HEK293 (cell line): ENCODE measurements around the gene ZNF668.
A peak's percentile ranks its signal among the peaks of the same experiment; 100 is the strongest.

Experiments used
- CTCF ChIA-PET: fragments of 350-600 bp; formaldehyde crosslinking; extraction: SDS; loops from one replicate; lab custom pipeline; 2021; ENCODE audit warnings: antibody characterized with exemption; lab: Yijun Ruan, JAX
- POLR2A ChIA-PET: fragments of 300-600 bp; formaldehyde crosslinking; extraction: SDS; loops from one replicate; lab custom pipeline; 2020; ENCODE audit warnings: antibody characterized with exemption, inconsistent platforms; lab: Yijun Ruan, JAX
- H3K27ac ChIP-seq: fragments of 200-500 bp; sonication (Bioruptor generic); 2 replicates; pipeline ENCODE4 v1.5.1; 2014; ENCODE audit warnings: low read depth, low read length, control low read depth, inconsistent platforms; ENCODE audit errors: extremely low read depth
- H3K36me3 ChIP-seq, 2 experiments: fragments of 200-500 bp in 1 of 2; sonication (Bioruptor generic) in 1 of 2; 1 replicate in 1 of 2; 2 replicates in 1 of 2; pipeline ENCODE4 v1.5.1; 2014 to 2017; ENCODE audit warnings: inconsistent platforms in 2 of 2, low read length in 2 of 2; ENCODE audit not compliant: control insufficient read depth in 2 of 2, insufficient read depth in 1 of 2
- H3K4me1 ChIP-seq: fragments of 200-500 bp; sonication (Bioruptor generic); 2 replicates; pipeline ENCODE4 v1.5.1; 2014; ENCODE audit warnings: mild to moderate bottlenecking, low read length, inconsistent platforms; ENCODE audit not compliant: control insufficient read depth, insufficient read depth
- H3K4me3 ChIP-seq: 2 replicates; pipeline ENCODE4 v1.5.1; 2011; ENCODE audit warnings: low read depth, mild to moderate bottlenecking, control low read depth, low read length, moderate library complexity
- H3K9me3 ChIP-seq: fragments of 200-500 bp; sonication (Bioruptor generic); 2 replicates; pipeline ENCODE4 v1.5.1; 2014; ENCODE audit warnings: low read depth, low read length, inconsistent platforms; ENCODE audit not compliant: control insufficient read depth, insufficient read depth
- GLIS1 ChIP-seq: fragments of 450-650 bp; formaldehyde crosslinking; IDR thresholded peaks from 2 replicates; pipeline ENCODE4 v1.5.1; 2016; ENCODE audit warnings: missing biosample characterization, missing genetic modification characterization
- KLF1 ChIP-seq: fragments of 450-650 bp; formaldehyde crosslinking; IDR thresholded peaks from 2 replicates; pipeline ENCODE4 v1.5.1; 2016; ENCODE audit warnings: missing biosample characterization, missing genetic modification characterization
- SP2 ChIP-seq: fragments of 450-650 bp; formaldehyde crosslinking; IDR thresholded peaks from 2 replicates; pipeline ENCODE4 v1.5.1; 2016; ENCODE audit warnings: missing biosample characterization, missing genetic modification characterization
- ZFP37 ChIP-seq: fragments of 450-650 bp; formaldehyde crosslinking; IDR thresholded peaks from 2 replicates; pipeline ENCODE4 v1.5.1; 2016; ENCODE audit warnings: missing biosample characterization, missing genetic modification characterization
- ZIC2 ChIP-seq: fragments of 450-650 bp; formaldehyde crosslinking; IDR thresholded peaks from 2 replicates; pipeline ENCODE4 v1.5.1; 2016; ENCODE audit warnings: missing biosample characterization, missing genetic modification characterization
- ZNF10 ChIP-seq: fragments of 450-650 bp; formaldehyde crosslinking; IDR thresholded peaks from 2 replicates; pipeline ENCODE4 v1.5.1; 2017; ENCODE audit warnings: missing biosample characterization, missing genetic modification characterization
- ZNF112 ChIP-seq: fragments of 450-650 bp; formaldehyde crosslinking; IDR thresholded peaks from 2 replicates; pipeline ENCODE4 v1.5.0; 2017; ENCODE audit warnings: missing biosample characterization, missing genetic modification characterization
- ZNF132 ChIP-seq: fragments of 450-650 bp; formaldehyde crosslinking; IDR thresholded peaks from 2 replicates; pipeline ENCODE4 v1.5.1; 2017; ENCODE audit warnings: missing biosample characterization, missing genetic modification characterization, borderline replicate concordance
- ZNF2 ChIP-seq: fragments of 450-650 bp; formaldehyde crosslinking; IDR thresholded peaks from 2 replicates; pipeline ENCODE4 v1.5.1; 2016; ENCODE audit warnings: missing biosample characterization, missing genetic modification characterization
- ZNF274 ChIP-seq, 2 experiments: fragments of 200-500 bp in 1 of 2; fragments of 450-650 bp in 1 of 2; sonication (Bioruptor generic) in 1 of 2; formaldehyde crosslinking in 1 of 2; IDR thresholded peaks; 2 replicates each; pipeline versions ENCODE4 v1.5.1 to v1.6.1; 2014 to 2016; ENCODE audit warnings: borderline replicate concordance in 1 of 2, inconsistent platforms in 1 of 2, low read length in 1 of 2, missing biosample characterization in 1 of 2, missing genetic modification characterization in 1 of 2
- ZNF311 ChIP-seq: fragments of 450-650 bp; formaldehyde crosslinking; IDR thresholded peaks from 2 replicates; pipeline ENCODE4 v1.5.1; 2017; ENCODE audit warnings: missing biosample characterization, missing genetic modification characterization, borderline replicate concordance
- ZNF560 ChIP-seq: fragments of 450-650 bp; formaldehyde crosslinking; IDR thresholded peaks from 2 replicates; pipeline ENCODE4 v1.5.1; 2017; ENCODE audit warnings: missing biosample characterization, missing genetic modification characterization, borderline replicate concordance
- ZNF600 ChIP-seq: fragments of 450-650 bp; formaldehyde crosslinking; IDR thresholded peaks from 2 replicates; pipeline ENCODE4 v1.5.1; 2016; ENCODE audit warnings: missing biosample characterization, missing genetic modification characterization
- TF ChIP-seq, protein P1 (sequence below): fragments of 450-650 bp; formaldehyde crosslinking; IDR thresholded peaks from 2 replicates; pipeline ENCODE4 v1.5.1; 2016; ENCODE audit warnings: missing biosample characterization, missing genetic modification characterization
- TF ChIP-seq, protein P2 (sequence below): fragments of 450-650 bp; formaldehyde crosslinking; IDR thresholded peaks from 2 replicates; pipeline ENCODE4 v1.5.1; 2016; ENCODE audit warnings: missing biosample characterization, missing genetic modification characterization
- TF ChIP-seq, protein P3 (sequence below): fragments of 450-650 bp; formaldehyde crosslinking; IDR thresholded peaks from 2 replicates; pipeline ENCODE4 v1.5.1; 2016; ENCODE audit warnings: missing biosample characterization, missing genetic modification characterization
- TF ChIP-seq, protein P4 (sequence below): fragments of 450-650 bp; IDR thresholded peaks from 2 replicates; pipeline ENCODE4 v1.5.1; 2018; ENCODE audit warnings: missing biosample characterization, mild to moderate bottlenecking, missing genetic modification characterization

The ZNF668 gene

DNA sequence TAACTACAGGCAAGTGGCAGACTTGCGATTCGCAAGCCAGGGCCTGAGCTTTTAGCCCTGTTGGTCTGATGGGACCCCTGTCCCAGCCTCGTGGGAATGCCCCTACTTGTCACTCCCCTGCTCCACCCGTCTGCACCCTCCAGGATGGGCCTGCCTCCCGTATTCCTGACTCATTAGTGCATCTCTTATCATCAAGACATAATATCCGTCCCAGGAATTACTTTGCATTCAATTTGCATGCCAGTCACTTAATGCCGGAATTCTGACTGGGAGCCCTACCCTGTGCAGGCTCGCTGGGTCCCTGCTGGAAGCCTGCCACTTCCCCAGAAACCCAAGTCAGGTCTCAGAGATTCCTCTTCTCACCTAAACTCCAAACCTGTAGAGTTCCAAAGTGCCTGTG is 11.4 kb upstream of the ZNF668 start:
- ChIA-PET POLR2A (interaction anchor here (0.7 to 2.7 kb wide), 4 partner anchors 8 to 89 kb away, joined by 3 to 12 read pairs (median 9); partner anchors contain the start of genes KAT8, ZNF646 and ZNF668), CTCF (no interaction called here)
- H3K27ac ChIP-seq, result no peak overlapping the region
- H3K4me3 ChIP-seq, result no peak overlapping the region
- H3K4me1 ChIP-seq, result no peaks in the 10 kb centered on the region
- TF ChIP-seq ZNF600 (0 out of 2 replicates have a peak, but pooled peaks have one; percentile 13), ZNF2 (no peak), KLF1 (tag by site-specific recombination) (peak; percentile 79)
- TF ChIP-seq, protein P1, sequence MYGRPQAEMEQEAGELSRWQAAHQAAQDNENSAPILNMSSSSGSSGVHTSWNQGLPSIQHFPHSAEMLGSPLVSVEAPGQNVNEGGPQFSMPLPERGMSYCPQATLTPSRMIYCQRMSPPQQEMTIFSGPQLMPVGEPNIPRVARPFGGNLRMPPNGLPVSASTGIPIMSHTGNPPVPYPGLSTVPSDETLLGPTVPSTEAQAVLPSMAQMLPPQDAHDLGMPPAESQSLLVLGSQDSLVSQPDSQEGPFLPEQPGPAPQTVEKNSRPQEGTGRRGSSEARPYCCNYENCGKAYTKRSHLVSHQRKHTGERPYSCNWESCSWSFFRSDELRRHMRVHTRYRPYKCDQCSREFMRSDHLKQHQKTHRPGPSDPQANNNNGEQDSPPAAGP (tag by site-specific recombination), result peak; percentile 32; the same call in 1 of the 2 replicates
- H3K36me3 ChIP-seq, result peaks cover 0 to 59% of the 10 kb centered on the region in 2 experiments; a peak in 2 of 3 replicates
- no peaks in the 10 kb centered on the region for H3K9me3 ChIP-seq

DNA sequence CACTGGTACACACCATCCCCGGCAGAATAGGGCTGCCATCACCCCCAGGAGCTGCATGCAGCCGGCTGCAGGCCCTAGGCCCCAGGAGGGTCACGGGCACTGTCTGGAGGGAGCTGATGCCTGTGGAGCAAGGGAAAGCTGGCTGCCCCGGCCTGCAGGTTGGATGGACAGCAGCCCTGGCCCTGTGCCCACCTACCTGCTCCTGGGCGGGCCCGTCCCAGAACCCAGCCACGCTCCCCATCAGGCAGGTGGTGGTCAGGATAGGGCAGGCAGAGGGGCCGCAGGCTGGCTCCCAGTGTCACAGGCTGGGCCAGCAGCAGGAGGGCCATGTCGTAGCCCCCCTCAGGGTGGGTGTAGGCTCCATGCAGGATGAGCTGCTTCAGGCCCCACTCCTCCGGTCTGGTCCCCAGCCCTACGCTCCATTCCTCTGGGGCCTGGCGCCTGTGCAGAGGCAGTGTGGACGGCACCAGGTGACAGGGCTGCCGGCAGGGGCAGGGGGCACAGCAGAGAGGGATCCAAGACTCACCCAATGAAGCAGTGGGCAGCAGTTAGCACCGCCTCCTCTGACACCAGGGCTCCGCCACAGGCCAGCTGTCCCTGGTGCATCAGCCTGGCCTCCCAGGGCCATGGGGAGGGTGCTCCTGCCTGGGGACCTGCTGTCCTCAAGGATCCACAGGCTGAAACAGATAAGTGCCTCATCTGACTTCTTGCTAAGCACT is 10.7 kb upstream of the ZNF668 start:
- POLR2A ChIA-PET, result interaction anchor here (1.3 to 2.7 kb wide), 4 partner anchors 9 to 33 kb away, joined by 3 to 12 read pairs (median 9); partner anchors contain the start of genes KAT8, ZNF646 and ZNF668
- H3K4me1 ChIP-seq, result no peaks in the 10 kb centered on the region
- TF ChIP-seq, protein P2, sequence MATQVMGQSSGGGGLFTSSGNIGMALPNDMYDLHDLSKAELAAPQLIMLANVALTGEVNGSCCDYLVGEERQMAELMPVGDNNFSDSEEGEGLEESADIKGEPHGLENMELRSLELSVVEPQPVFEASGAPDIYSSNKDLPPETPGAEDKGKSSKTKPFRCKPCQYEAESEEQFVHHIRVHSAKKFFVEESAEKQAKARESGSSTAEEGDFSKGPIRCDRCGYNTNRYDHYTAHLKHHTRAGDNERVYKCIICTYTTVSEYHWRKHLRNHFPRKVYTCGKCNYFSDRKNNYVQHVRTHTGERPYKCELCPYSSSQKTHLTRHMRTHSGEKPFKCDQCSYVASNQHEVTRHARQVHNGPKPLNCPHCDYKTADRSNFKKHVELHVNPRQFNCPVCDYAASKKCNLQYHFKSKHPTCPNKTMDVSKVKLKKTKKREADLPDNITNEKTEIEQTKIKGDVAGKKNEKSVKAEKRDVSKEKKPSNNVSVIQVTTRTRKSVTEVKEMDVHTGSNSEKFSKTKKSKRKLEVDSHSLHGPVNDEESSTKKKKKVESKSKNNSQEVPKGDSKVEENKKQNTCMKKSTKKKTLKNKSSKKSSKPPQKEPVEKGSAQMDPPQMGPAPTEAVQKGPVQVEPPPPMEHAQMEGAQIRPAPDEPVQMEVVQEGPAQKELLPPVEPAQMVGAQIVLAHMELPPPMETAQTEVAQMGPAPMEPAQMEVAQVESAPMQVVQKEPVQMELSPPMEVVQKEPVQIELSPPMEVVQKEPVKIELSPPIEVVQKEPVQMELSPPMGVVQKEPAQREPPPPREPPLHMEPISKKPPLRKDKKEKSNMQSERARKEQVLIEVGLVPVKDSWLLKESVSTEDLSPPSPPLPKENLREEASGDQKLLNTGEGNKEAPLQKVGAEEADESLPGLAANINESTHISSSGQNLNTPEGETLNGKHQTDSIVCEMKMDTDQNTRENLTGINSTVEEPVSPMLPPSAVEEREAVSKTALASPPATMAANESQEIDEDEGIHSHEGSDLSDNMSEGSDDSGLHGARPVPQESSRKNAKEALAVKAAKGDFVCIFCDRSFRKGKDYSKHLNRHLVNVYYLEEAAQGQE (tag by site-specific recombination), result peak; percentile 38; the same call in 1 of the 2 replicates
- TF ChIP-seq ZNF10 (tag by site-specific recombination) (no peak), GLIS1 (tag by site-specific recombination) (peak; percentile 16; the same call in 1 of the 2 replicates), ZIC2 (tag by site-specific recombination) (peak; percentile 56)
- TF ChIP-seq, protein P3, sequence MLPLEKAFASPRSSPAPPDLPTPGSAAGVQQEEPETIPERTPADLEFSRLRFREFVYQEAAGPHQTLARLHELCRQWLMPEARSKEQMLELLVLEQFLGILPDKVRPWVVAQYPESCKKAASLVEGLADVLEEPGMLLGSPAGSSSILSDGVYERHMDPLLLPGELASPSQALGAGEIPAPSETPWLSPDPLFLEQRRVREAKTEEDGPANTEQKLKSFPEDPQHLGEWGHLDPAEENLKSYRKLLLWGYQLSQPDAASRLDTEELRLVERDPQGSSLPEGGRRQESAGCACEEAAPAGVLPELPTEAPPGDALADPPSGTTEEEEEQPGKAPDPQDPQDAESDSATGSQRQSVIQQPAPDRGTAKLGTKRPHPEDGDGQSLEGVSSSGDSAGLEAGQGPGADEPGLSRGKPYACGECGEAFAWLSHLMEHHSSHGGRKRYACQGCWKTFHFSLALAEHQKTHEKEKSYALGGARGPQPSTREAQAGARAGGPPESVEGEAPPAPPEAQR (tag by site-specific recombination), result no peak
- H3K36me3 ChIP-seq, result peaks cover 0 to 59% of the 10 kb centered on the region in 2 experiments; a peak in 2 of 3 replicates
- no peaks in the 10 kb centered on the region for H3K9me3 ChIP-seq
- CTCF ChIA-PET, result interaction anchor here (0.6 kb wide), 1 partner anchor 57 kb away, joined by 3 read pairs; no protein-coding TSS in a partner anchor
- no peak overlapping the region for H3K27ac ChIP-seq
- H3K4me3 ChIP-seq, result no peak overlapping the region

DNA sequence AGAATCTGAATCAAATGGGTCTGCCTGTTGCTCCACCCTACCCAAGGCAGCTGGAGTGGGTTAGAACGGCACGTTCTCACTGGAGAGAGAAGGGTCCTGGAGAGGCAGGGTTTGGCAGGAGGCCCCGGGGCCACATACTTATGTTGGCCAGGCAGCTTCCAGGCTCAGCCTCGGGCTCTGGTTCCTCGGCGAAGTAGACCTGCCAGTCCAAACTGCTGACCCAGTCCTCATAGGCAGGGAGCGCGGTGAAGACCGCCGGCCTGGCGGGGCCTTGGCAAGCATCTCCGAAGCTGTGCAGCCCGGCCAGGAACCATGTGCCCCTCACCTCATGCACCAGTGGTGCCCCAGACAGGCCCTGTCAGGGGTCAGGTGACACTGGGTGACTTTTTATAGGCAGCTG is 9.9 kb upstream of the ZNF668 start:
- POLR2A ChIA-PET, result interaction anchor here (0.9 to 2.3 kb wide), 5 partner anchors 8 to 34 kb away, joined by 3 to 11 read pairs (median 3); partner anchors contain the start of genes KAT8, ZNF646 and ZNF668
- Histone ChIP-seq H3K4me1 (no peaks in the 10 kb centered on the region), H3K9me3 (no peaks in the 10 kb centered on the region), H3K36me3 (peaks cover 0 to 61% of the 10 kb centered on the region in 2 experiments; a peak in 1 of 3 replicates), H3K27ac (no peak overlapping the region), H3K4me3 (no peak overlapping the region)
- TF ChIP-seq ZNF311 (tag by site-specific recombination) (no peak), ZFP37 (no peak), ZNF132 (tag by site-specific recombination) (no peak), SP2 (tag by site-specific recombination) (no peak), ZNF274 (IDR thresholded peaks at IDR 0.05; ENCODE audit: low read length) (no peak), ZNF274 (tag by site-specific recombination; IDR thresholded peaks at IDR 0.05; ENCODE audit: borderline replicate concordance) (no peak), ZNF112 (tag by site-specific recombination) (no peak), ZNF560 (tag by site-specific recombination) (no peak)
- TF ChIP-seq, protein P4, sequence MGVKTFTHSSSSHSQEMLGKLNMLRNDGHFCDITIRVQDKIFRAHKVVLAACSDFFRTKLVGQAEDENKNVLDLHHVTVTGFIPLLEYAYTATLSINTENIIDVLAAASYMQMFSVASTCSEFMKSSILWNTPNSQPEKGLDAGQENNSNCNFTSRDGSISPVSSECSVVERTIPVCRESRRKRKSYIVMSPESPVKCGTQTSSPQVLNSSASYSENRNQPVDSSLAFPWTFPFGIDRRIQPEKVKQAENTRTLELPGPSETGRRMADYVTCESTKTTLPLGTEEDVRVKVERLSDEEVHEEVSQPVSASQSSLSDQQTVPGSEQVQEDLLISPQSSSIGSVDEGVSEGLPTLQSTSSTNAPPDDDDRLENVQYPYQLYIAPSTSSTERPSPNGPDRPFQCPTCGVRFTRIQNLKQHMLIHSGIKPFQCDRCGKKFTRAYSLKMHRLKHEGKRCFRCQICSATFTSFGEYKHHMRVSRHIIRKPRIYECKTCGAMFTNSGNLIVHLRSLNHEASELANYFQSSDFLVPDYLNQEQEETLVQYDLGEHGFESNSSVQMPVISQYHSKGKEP (tag by site-specific recombination), result no peak
- CTCF ChIA-PET, result no interaction called here
